HepG2 (cell line): ENCODE data around the gene ZNF440. TPM values are rescaled to one million over a fixed set of nuclear protein-coding genes. Genes with fewer than 3 reads are reported as not detected.

ENCODE experiments used
- CBFB ChIP-seq: sonication (generic); formaldehyde crosslinking; IDR thresholded peaks from 2 replicates; pipeline ENCODE4 v1.4.0; 2020; ENCODE audit warnings: missing genetic modification reagents
- HDAC1 ChIP-seq: sonication (generic); formaldehyde crosslinking; IDR thresholded peaks from 2 replicates; pipeline ENCODE4 v1.5.1; 2020; ENCODE audit warnings: mild to moderate bottlenecking, missing genetic modification reagents
- KLF11 ChIP-seq: IDR thresholded peaks from 2 replicates; pipeline ENCODE4 v1.6.1; 2016; ENCODE audit warnings: missing compliant biosample characterization
- MAZ ChIP-seq, 2 experiments: sonication (generic) in 1 of 2; formaldehyde crosslinking in 1 of 2; IDR thresholded peaks; 2 replicates each; pipeline versions ENCODE4 v1.5.0 to v1.6.1; 2012 to 2020; ENCODE audit warnings: low read depth in 2 of 2, mild to moderate bottlenecking in 2 of 2, borderline replicate concordance in 1 of 2, improper control_type of control experiment in 1 of 2, low read length in 1 of 2, missing genetic modification reagents in 1 of 2, moderate library complexity in 1 of 2
- RFXAP ChIP-seq: sonication (generic); formaldehyde crosslinking; IDR thresholded peaks from 2 replicates; pipeline ENCODE4 v1.4.0; 2020; ENCODE audit warnings: missing genetic modification reagents, borderline replicate concordance
- TBL1XR1 ChIP-seq: fragments of 150-350 bp; IDR thresholded peaks from 2 replicates; pipeline ENCODE4 v1.6.1; 2014; ENCODE audit warnings: borderline replicate concordance, low read length; ENCODE audit not compliant: partially characterized antibody
- THYN1 ChIP-seq: sonication (generic); formaldehyde crosslinking; IDR thresholded peaks from 2 replicates; pipeline ENCODE4 v1.8.1; 2023; ENCODE audit warnings: low read depth, mild to moderate bottlenecking, moderate library complexity, missing genetic modification reagents, borderline replicate concordance
- ZIK1 ChIP-seq: sonication (generic); formaldehyde crosslinking; IDR thresholded peaks from 2 replicates; pipeline ENCODE4 v1.5.0; 2020; ENCODE audit warnings: mild to moderate bottlenecking, low read depth, missing genetic modification reagents, borderline replicate concordance
- ZNF18 ChIP-seq: sonication (generic); formaldehyde crosslinking; IDR thresholded peaks from 2 replicates; pipeline ENCODE4 v1.8.0; 2022; ENCODE audit warnings: mild to moderate bottlenecking, missing genetic modification reagents; ENCODE audit not compliant: insufficient replicate concordance
- ZNF589 ChIP-seq: sonication (generic); formaldehyde crosslinking; conservative IDR thresholded peaks from 2 replicates; pipeline ENCODE4 v1.8.0; 2022; ENCODE audit warnings: mild to moderate bottlenecking, moderate library complexity, missing genetic modification reagents
- polyA plus RNA-seq, 8 experiments: library from polyadenylated mRNA; depleted of rRNA in 3 of 8; stranded (reverse) in 7 of 8; unstranded in 1 of 8; fragments of >200 nt; fragmentation: Illumina TruSeq in 4 of 8; extraction: Trizol in 4 of 8; gene quantifications; 2 replicates each; pipeline versions ENCODE4 v1.2.1 to v1.2.3, GENCODE V29; 2011 to 2016; ENCODE audit warnings: low read depth in 4 of 8, missing spikeins in 1 of 8, mixed read lengths in 1 of 8; ENCODE audit not compliant: insufficient read depth in 1 of 8
- total RNA-seq, 5 experiments: library from RNA; depleted of rRNA; stranded (reverse); fragments of >200 nt; fragmentation: Illumina TruSeq; extraction: Trizol; gene quantifications; 2 replicates each; pipeline ENCODE4 v1.2.3, GENCODE V29; 2016; ENCODE audit warnings: low read depth in 1 of 5
- TF ChIP-seq, protein P1 (sequence below): sonication (generic); formaldehyde crosslinking; IDR thresholded peaks from 2 replicates; pipeline ENCODE4; 2020; ENCODE audit warnings: missing genetic modification reagents, mild to moderate bottlenecking, borderline replicate concordance
- TF ChIP-seq, protein P2 (sequence below): sonication (generic); formaldehyde crosslinking; IDR thresholded peaks from 2 replicates; pipeline ENCODE4 v1.5.1; 2020; ENCODE audit warnings: missing genetic modification reagents, mild to moderate bottlenecking, borderline replicate concordance
- TF ChIP-seq, protein P3 (sequence below): sonication (generic); formaldehyde crosslinking; IDR thresholded peaks from 2 replicates; pipeline ENCODE4 v1.5.1; 2020; ENCODE audit warnings: mild to moderate bottlenecking, missing genetic modification reagents, moderate library complexity

The ZNF440 gene
- total and polyA plus RNA-seq, 2 of the 13 experiments (the other 11 are each of a cell fraction or from before 2014, with no cell fraction given): 2.7 to 12.4 TPM

- TF ChIP-seq, protein P1, sequence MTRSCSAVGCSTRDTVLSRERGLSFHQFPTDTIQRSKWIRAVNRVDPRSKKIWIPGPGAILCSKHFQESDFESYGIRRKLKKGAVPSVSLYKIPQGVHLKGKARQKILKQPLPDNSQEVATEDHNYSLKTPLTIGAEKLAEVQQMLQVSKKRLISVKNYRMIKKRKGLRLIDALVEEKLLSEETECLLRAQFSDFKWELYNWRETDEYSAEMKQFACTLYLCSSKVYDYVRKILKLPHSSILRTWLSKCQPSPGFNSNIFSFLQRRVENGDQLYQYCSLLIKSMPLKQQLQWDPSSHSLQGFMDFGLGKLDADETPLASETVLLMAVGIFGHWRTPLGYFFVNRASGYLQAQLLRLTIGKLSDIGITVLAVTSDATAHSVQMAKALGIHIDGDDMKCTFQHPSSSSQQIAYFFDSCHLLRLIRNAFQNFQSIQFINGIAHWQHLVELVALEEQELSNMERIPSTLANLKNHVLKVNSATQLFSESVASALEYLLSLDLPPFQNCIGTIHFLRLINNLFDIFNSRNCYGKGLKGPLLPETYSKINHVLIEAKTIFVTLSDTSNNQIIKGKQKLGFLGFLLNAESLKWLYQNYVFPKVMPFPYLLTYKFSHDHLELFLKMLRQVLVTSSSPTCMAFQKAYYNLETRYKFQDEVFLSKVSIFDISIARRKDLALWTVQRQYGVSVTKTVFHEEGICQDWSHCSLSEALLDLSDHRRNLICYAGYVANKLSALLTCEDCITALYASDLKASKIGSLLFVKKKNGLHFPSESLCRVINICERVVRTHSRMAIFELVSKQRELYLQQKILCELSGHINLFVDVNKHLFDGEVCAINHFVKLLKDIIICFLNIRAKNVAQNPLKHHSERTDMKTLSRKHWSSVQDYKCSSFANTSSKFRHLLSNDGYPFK (CRISPR knock-in tag): peak; percentile 32; the same call in 1 of the 2 replicates
- TF ChIP-seq HDAC1 (CRISPR knock-in tag): peak; percentile 75; the same call in 1 of the 2 replicates
- TF ChIP-seq CBFB (CRISPR knock-in tag): 0 out of 2 replicates have a peak, but pooled peaks have one; percentile 17
- peak; percentile 71 for TF ChIP-seq TBL1XR1
- TF ChIP-seq, protein P2, sequence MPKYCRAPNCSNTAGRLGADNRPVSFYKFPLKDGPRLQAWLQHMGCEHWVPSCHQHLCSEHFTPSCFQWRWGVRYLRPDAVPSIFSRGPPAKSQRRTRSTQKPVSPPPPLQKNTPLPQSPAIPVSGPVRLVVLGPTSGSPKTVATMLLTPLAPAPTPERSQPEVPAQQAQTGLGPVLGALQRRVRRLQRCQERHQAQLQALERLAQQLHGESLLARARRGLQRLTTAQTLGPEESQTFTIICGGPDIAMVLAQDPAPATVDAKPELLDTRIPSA (CRISPR knock-in tag): no peak
- peak; percentile 72 for TF ChIP-seq KLF11 (CRISPR knock-in tag)
- TF ChIP-seq MAZ (IDR thresholded peaks at IDR 0.05; ENCODE audit: borderline replicate concordance, low read depth, low read length): peak; percentile 49; the same call in 1 of the 2 replicates
- peak; percentile 80; the same call in 1 of the 2 replicates for TF ChIP-seq MAZ (CRISPR knock-in tag; IDR thresholded peaks at IDR 0.05; ENCODE audit: low read depth)
- TF ChIP-seq, protein P3, sequence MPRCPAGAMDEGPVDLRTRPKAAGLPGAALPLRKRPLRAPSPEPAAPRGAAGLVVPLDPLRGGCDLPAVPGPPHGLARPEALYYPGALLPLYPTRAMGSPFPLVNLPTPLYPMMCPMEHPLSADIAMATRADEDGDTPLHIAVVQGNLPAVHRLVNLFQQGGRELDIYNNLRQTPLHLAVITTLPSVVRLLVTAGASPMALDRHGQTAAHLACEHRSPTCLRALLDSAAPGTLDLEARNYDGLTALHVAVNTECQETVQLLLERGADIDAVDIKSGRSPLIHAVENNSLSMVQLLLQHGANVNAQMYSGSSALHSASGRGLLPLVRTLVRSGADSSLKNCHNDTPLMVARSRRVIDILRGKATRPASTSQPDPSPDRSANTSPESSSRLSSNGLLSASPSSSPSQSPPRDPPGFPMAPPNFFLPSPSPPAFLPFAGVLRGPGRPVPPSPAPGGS: peak; percentile 87; the same call in 1 of the 2 replicates
- no peak for TF ChIP-seq ZNF589 (CRISPR knock-in tag)
- TF ChIP-seq RFXAP (CRISPR knock-in tag): no peak
- peak; percentile 86; the same call in 1 of the 2 replicates for TF ChIP-seq THYN1 (CRISPR knock-in tag)
- peak; percentile 81 for TF ChIP-seq ZNF18 (CRISPR knock-in tag)
- 0 out of 2 replicates have a peak, but pooled peaks have one; percentile 27 for TF ChIP-seq ZIK1 (CRISPR knock-in tag)
Measured at GRCh38 chr19:11766597-11767591, 47.2 kb upstream of the ZNF440 start, which contains the start of gene ZNF441 (continued).
